HG02943 (cell line): ENCODE data around the gene NR1D2.

Experiments
- ATAC-seq: cut with Tn5 transposase; IDR thresholded peaks from one replicate; pipeline ENCODE4 v1.9.1; 2021; ENCODE audit warnings: mild to moderate bottlenecking, low read depth, moderate library complexity; ENCODE audit not compliant: unreplicated experiment

NR1D2 gene

GRCh38 chr3:23961913-23962312, 16.8 kb downstream of the NR1D2 start:
- no peak for ATAC-seq

- no peak for ATAC-seq
Measured at GRCh38 chr3:23964537-23965235, 19.6 kb downstream of the NR1D2 start.

DNA sequence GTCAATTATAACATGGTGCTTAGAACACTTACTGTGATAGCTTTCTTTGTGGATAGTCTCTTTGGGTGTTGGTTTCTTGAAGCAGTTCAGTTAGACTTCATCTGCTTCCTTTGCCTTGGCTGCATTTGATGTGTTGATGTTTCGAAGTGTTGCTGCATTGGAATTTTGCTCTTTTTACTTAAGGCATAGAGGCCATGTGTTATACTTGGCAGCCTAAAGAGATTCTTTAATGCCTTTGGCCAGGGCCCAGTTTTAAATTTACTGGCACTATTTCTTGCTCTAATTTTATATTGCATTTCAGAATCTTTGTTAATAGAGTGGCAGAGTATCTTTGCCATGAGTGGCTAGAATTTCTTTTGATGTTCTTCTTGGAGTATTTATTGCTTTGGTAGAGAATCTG, 21.2 kb downstream of the NR1D2 start:
- no peak for ATAC-seq

- ATAC-seq = no peak
Measured at GRCh38 chr3:23968463-23969184, 23.5 kb downstream of the NR1D2 start.

DNA sequence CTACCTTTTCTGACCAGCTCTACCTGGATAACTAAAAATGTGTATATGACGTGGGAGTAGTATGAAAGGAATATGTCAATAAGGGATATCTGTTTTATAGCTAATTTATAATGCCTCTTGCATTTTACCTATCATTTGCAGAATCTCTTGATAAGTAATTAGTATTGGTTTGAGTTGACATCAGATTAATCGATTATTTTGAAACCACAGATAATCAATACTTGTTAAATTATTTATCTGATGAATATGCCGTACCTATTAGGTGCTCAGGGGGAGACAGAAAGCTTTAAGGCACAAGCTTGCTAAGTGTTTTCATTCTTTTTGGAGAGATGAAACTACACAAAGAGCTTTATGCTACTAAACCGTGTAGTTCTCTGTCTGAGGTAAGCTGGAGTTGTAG, 24.3 kb downstream of the NR1D2 start:
- no peak for ATAC-seq

DNA sequence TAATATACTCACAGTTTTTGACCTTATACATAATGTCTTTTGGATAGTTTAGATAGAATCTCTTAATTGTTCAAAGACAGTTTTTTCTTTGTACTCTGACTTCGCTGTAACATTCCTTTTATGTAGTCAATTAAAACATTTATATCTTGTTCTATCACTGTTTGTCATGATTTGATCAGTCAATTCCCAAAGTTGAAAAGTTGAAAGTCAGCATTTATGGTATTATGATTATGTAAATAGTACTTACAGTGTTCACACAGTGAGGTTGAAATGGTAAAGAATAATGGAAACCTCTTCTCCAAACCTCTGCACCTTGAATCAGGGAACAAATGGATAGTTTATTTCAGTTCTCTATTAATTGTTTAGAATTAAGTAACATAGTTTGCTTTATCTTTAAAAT, 26.6 kb downstream of the NR1D2 start:
- ATAC-seq = no peak

- ATAC-seq = no peak
Measured at GRCh38 chr3:23976555-23976954, 31.5 kb downstream of the NR1D2 start.

DNA sequence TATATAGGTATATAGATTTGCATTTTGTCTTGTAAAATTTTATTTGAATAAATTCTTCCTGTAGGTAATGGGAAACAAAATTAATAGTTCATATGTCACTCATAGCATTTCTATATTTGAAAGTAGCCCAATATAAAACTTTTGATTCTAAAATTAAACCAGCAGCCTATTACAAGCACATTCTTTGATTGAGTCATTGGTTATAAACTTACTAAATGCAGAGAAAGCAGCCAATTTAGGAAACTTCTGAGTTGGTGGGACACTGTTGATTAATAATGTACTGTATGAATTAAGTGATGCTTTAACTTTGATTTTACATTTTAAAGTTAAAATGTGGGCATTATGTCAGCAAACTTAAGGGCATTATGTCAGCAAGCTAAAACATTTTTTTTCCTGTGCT, 34.5 kb downstream of the NR1D2 start:
- no peak for ATAC-seq

DNA sequence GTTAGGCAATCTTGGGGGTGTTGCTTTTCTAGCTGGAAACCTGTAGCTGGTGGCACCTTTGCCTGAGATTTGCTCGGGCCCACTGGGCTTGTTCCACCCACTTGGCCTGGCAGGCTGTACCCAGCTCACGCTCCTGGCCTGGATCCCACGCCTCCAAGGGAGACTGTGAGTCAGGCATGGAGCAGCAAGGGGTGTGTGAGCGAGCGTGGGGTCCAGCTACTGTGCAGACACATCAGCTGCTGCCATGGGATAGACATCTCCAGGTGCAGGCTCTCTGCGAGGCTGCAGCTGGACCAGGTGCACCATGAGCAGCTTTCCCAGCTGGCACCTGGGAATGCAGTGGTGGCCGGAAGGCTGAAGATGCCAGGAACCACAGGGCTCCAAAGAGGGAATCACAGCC, 36.0 kb downstream of the NR1D2 start:
- ATAC-seq = no peak

- ATAC-seq = no peak
Measured at GRCh38 chr3:23981955-23982354, 36.9 kb downstream of the NR1D2 start.

DNA sequence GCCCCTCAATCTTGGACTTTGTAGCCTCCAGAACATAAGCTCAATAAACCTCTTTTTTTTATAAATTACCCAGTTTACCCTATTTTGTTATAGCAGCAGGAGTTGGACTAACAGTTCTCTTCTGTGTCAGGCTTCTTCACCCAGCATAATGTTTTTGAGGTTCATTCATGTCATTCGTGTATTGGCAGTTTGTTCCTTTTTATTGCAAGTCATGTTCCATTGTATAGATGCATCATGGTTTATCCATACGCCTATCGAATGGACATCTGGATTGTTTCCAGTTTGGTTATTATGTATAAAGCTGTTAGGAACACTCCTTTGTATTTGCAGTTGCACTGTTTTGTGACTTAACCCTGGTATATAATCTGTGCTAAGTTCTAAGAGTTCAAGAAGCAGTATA, 39.8 kb downstream of the NR1D2 start:
- ATAC-seq = no peak

GRCh38 chr3:23985747-23986544, 40.9 kb downstream of the NR1D2 start:
- ATAC-seq = no peak

GRCh38 chr3:23987356-23987755, 42.3 kb downstream of the NR1D2 start:
- no peak for ATAC-seq

DNA sequence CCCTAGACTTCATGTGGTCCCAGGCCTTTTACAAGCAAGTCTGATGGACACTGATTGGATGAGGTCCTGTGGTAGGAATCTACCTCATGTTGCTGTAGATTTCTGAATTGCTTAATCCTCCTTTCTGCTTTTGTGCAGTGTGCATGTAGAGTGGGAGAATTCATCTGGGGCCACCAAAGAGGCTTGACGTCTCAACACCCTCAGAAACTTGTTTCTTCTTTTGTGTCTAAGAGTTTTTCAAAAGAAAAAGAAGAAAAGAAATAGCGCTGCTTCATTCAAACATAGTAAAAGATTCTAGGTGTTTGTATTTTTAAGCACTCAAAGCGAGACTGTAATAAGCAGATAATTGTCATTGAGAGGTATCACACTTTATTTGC, 46.2 kb downstream of the NR1D2 start:
- ATAC-seq = no peak

- no peak for ATAC-seq
Measured at GRCh38 chr3:23991683-23992628, 46.9 kb downstream of the NR1D2 start.

- ATAC-seq = no peak
Measured at GRCh38 chr3:23993556-23994243, 48.6 kb downstream of the NR1D2 start.

DNA sequence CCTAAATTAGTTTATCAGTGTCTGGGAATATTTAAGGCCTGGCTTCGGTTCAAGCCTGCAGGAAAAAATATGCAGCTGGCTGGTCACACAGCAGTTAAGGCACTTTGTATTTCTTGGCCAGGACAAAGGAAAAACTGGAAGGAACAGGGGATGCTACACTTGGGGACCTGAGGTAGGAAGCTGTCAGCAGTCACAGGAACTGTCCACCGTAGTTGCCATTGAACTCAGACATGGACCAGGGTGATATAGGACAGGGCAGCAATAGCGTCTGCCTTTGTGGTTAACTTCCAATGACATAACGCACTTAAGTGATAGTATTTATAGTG, 49.1 kb downstream of the NR1D2 start:
- ATAC-seq = no peak

GRCh38 chr3:23995219-23995618, 50.1 kb downstream of the NR1D2 start:
- ATAC-seq = no peak

DNA sequence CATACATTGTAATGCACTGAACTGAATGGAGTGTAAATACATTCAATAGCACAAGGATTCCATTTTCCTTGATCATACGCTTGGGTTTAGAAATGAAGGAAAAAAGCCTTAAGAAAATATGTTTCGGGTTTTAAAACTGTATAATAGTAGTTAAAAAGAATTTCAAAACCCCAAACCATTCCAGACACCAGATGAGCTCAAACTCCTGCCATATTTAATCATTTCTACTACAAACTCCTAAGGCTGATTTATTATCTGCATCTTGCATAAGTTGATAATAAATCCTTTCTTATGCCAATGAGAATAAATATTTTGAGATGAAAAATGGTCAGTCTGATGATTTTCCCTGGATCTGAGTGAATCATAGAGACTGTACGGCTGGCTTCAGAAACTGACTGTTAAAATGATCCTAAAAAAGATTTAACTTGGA, 51.0 kb downstream of the NR1D2 start:
- ATAC-seq = no peak
